Measurements from ENCODE around the gene KRT16. TPM values are rescaled to one million over a fixed set of nuclear protein-coding genes. Genes with fewer than 3 reads are reported as not detected.

The KRT16 gene
- total and polyA plus RNA-seq, 2 donors (not counting 1 experiment from before 2014, with no cell fraction given) = not detected

DNA sequence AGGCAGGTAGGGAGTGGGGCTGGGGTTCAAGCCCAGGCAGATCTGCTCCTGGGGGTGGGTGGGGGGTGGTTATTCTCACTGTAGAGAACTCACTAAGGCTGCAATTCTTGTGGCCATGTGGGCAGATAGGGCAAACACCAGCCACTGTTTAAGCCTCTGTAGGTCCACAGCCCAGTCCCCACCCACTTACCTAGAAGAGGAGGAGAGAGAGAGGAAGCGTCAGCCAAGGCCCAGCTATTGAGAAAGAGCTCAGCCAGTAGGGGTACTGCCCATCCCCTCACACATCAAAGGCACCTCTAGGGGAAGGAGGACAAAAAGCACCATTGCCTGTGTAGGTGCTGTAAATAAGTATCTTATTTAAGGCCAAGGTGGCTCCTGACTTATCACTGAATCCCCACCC, 12.9 kb downstream of the KRT16 start:
- H3K4me3 ChIP-seq (ENCODE audit: control extremely low read depth in 1 of 5, extremely low read depth in 1 of 5, insufficient read depth in 1 of 5, low read depth in 2 of 5, low read length in 4 of 5) = no peak overlapping the region
- no peak for ATAC-seq (ENCODE audit: low read depth)
- H3K4me1 ChIP-seq (ENCODE audit: control insufficient read depth in 2 of 2, insufficient read depth in 2 of 2, low read length in 2 of 2) = no peaks in the 10 kb centered on the region
- H3K4me2 ChIP-seq (replicated peaks; ENCODE audit: low read depth, low read length, poor library complexity, severe bottlenecking) = no peak overlapping the region
- H2AFZ ChIP-seq (ENCODE audit: insufficient read depth, low read depth, low read length, poor library complexity, severe bottlenecking) = no peak overlapping the region
- POLR2A ChIA-PET = no interaction called here
- no peaks in the 10 kb centered on the region for H3K4me1 Mint-ChIP-seq
- H3K4me3 Mint-ChIP-seq = no peak overlapping the region
- DNase-seq = no peak
- no CpG with 5 or more reads among the region's 1 CpG for WGBS (ENCODE audit: insufficient coverage)
- no peaks in the 10 kb centered on the region for H3K36me3 ChIP-seq (replicated peaks in 1 of 2; ENCODE audit: control extremely low read depth in 1 of 2, control insufficient read depth in 1 of 2, extremely low read depth in 1 of 2, insufficient read depth in 2 of 2, low read length in 1 of 2)
- no peak overlapping the region for H3K27ac ChIP-seq (ENCODE audit: low read length in 2 of 2)
- CTCF ChIA-PET = no interaction called here
- H3K27ac Mint-ChIP-seq = no peak overlapping the region
- TF ChIP-seq, protein P1, sequence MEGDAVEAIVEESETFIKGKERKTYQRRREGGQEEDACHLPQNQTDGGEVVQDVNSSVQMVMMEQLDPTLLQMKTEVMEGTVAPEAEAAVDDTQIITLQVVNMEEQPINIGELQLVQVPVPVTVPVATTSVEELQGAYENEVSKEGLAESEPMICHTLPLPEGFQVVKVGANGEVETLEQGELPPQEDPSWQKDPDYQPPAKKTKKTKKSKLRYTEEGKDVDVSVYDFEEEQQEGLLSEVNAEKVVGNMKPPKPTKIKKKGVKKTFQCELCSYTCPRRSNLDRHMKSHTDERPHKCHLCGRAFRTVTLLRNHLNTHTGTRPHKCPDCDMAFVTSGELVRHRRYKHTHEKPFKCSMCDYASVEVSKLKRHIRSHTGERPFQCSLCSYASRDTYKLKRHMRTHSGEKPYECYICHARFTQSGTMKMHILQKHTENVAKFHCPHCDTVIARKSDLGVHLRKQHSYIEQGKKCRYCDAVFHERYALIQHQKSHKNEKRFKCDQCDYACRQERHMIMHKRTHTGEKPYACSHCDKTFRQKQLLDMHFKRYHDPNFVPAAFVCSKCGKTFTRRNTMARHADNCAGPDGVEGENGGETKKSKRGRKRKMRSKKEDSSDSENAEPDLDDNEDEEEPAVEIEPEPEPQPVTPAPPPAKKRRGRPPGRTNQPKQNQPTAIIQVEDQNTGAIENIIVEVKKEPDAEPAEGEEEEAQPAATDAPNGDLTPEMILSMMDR (IDR thresholded peaks at IDR 0.05) = no peak
- TF ChIP-seq EZH2 (IDR thresholded peaks at IDR 0.05; ENCODE audit: borderline replicate concordance, insufficient read depth, low read depth, low read length, poor library complexity, severe bottlenecking) = no peak
- intact Hi-C loops (cut with micrococcal nuclease) = no loop called here
- peaks cover 0 to 4% (median 0%) of the 10 kb centered on the region in 3 donors for H3K9me3 ChIP-seq (ENCODE audit: control extremely low read depth in 1 of 3, control insufficient read depth in 2 of 3, insufficient read depth in 1 of 3, low read length in 2 of 3)
- no peaks in the 10 kb centered on the region for H3K79me2 ChIP-seq (ENCODE audit: control insufficient read depth, insufficient read depth, low read length)
- H3K9ac ChIP-seq (ENCODE audit: low read length) = no peak overlapping the region
- H3K9me3 Mint-ChIP-seq (ENCODE audit: insufficient read depth) = no peaks in the 10 kb centered on the region
- no peaks in the 10 kb centered on the region for H3K27me3 ChIP-seq (replicated peaks in 1 of 4; ENCODE audit: control extremely low read depth in 1 of 4, control insufficient read depth in 3 of 4, insufficient read depth in 4 of 4, low read length in 3 of 4)
- no peaks in the 10 kb centered on the region for H4K20me1 ChIP-seq (ENCODE audit: control insufficient read depth, insufficient read depth, low read length, poor library complexity, severe bottlenecking)
- H3K27me3 Mint-ChIP-seq = peaks cover 38% of the 10 kb centered on the region

DNA sequence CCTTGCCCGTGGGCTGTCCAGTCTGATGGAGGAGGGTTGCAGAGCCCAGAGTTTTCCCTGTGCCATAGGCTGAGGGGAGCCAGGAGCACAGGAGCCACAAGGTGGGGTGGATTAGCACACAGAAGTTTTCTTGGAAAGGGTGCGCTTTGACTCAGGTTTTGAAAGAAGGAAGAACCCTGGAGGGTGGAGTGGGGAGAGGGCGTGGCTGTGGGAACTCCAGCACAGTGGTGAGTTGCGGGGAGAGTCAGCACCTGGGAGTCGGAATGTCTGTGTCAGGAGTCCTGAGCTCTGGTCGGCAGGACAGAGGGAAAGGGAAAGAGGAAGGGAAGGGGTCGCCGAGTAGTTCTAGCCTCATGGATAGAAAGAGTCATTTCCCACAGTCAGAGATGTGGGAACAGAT, 17.0 kb downstream of the KRT16 start:
- intact Hi-C loops (cut with micrococcal nuclease) = no loop called here
- H2AFZ ChIP-seq (ENCODE audit: insufficient read depth, low read depth, low read length, poor library complexity, severe bottlenecking) = no peak overlapping the region
- ChIA-PET CTCF (no interaction called here), POLR2A (no interaction called here)
- H3K27ac Mint-ChIP-seq = no peak overlapping the region
- H4K20me1 ChIP-seq (ENCODE audit: control insufficient read depth, insufficient read depth, low read length, poor library complexity, severe bottlenecking) = no peaks in the 10 kb centered on the region
- peaks cover 0 to 4% (median 0%) of the 10 kb centered on the region in 3 donors for H3K9me3 ChIP-seq (ENCODE audit: control extremely low read depth in 1 of 3, control insufficient read depth in 2 of 3, insufficient read depth in 1 of 3, low read length in 2 of 3)
- no peaks in the 10 kb centered on the region for H3K4me1 ChIP-seq (ENCODE audit: control insufficient read depth in 2 of 2, insufficient read depth in 2 of 2, low read length in 2 of 2)
- 78% methylated on average over 6 of the region's 8 CpGs for WGBS (ENCODE audit: insufficient coverage)
- H3K9ac ChIP-seq (ENCODE audit: low read length) = no peak overlapping the region
- TF ChIP-seq, protein P1 (IDR thresholded peaks at IDR 0.05) = no peak
- TF ChIP-seq EZH2 (IDR thresholded peaks at IDR 0.05; ENCODE audit: borderline replicate concordance, insufficient read depth, low read depth, low read length, poor library complexity, severe bottlenecking) = no peak
- no peaks in the 10 kb centered on the region for H3K36me3 ChIP-seq (replicated peaks in 1 of 2; ENCODE audit: control extremely low read depth in 1 of 2, control insufficient read depth in 1 of 2, extremely low read depth in 1 of 2, insufficient read depth in 2 of 2, low read length in 1 of 2)
- H3K9me3 Mint-ChIP-seq (ENCODE audit: insufficient read depth) = no peaks in the 10 kb centered on the region
- H3K27ac ChIP-seq (ENCODE audit: low read length in 2 of 2) = no peak overlapping the region
- H3K27me3 Mint-ChIP-seq = peaks cover 28% of the 10 kb centered on the region
- H3K79me2 ChIP-seq (ENCODE audit: control insufficient read depth, insufficient read depth, low read length) = no peaks in the 10 kb centered on the region
- ATAC-seq (ENCODE audit: low read depth) = no peak
- no peaks in the 10 kb centered on the region for H3K27me3 ChIP-seq (replicated peaks in 1 of 4; ENCODE audit: control extremely low read depth in 1 of 4, control insufficient read depth in 3 of 4, insufficient read depth in 4 of 4, low read length in 3 of 4)
- no peak overlapping the region for H3K4me2 ChIP-seq (replicated peaks; ENCODE audit: low read depth, low read length, poor library complexity, severe bottlenecking)
- H3K4me3 Mint-ChIP-seq = no peak overlapping the region
- no peak for DNase-seq
- H3K4me3 ChIP-seq (ENCODE audit: control extremely low read depth in 1 of 5, extremely low read depth in 1 of 5, insufficient read depth in 1 of 5, low read depth in 2 of 5, low read length in 4 of 5) = no peak overlapping the region
- H3K4me1 Mint-ChIP-seq = no peaks in the 10 kb centered on the region

Measured in B cell (primary cell).